SU-DHL-6 (cell line): Measurements from ENCODE around the gene KATNAL1.

Experiments used
- H2AFZ ChIP-seq: fragments of 200-600 bp; sonication (generic); 2 replicates; pipeline ENCODE4 v1.6.1; 2014; ENCODE audit warnings: low read depth, mild to moderate bottlenecking, moderate library complexity, mixed read lengths, antibody characterized with exemption, low read length; ENCODE audit not compliant: severe bottlenecking
- H3F3A ChIP-seq: fragments of 200-600 bp; shearing (Covaris generic); 2 replicates; pipeline ENCODE4 v1.6.0; 2016; ENCODE audit warnings: antibody characterized with exemption, mild to moderate bottlenecking; ENCODE audit not compliant: insufficient read depth
- H3K27ac ChIP-seq: fragments of 200-600 bp; sonication (generic); 2 replicates; pipeline ENCODE4 v1.5.1; 2016; ENCODE audit warnings: low read depth, mild to moderate bottlenecking, low read length, moderate library complexity, mixed read lengths
- H3K27me3 ChIP-seq: fragments of 200-600 bp; sonication (generic), shearing (Covaris generic); 2 replicates; pipeline ENCODE4 v1.6.0; 2014; ENCODE audit warnings: mild to moderate bottlenecking, low read length
- H3K36me3 ChIP-seq: fragments of 200-600 bp; sonication (generic); 2 replicates; pipeline ENCODE4 v1.6.1; 2014; ENCODE audit warnings: mild to moderate bottlenecking, low read length, mixed read lengths
- H3K4me2 ChIP-seq: fragments of 300-600, 200-600 bp; shearing (Covaris generic), sonication (generic); 2 replicates; pipeline ENCODE4 v1.6.0; 2014; ENCODE audit warnings: low read length, low read depth, mild to moderate bottlenecking; ENCODE audit not compliant: poor library complexity, severe bottlenecking
- H3K4me3 ChIP-seq: fragments of 200-600 bp; sonication (generic); 2 replicates; pipeline ENCODE4 v1.5.1; 2014; ENCODE audit warnings: antibody characterized with exemption, low read length, mild to moderate bottlenecking, mixed read lengths; ENCODE audit not compliant: insufficient read depth, poor library complexity, severe bottlenecking
- H3K79me2 ChIP-seq: fragments of 200-600 bp; sonication (generic); 2 replicates; pipeline ENCODE4 v1.6.1; 2014; ENCODE audit warnings: mild to moderate bottlenecking, low read length, moderate library complexity; ENCODE audit not compliant: insufficient read depth
- H3K9ac ChIP-seq: fragments of 200-600 bp; sonication (generic); 2 replicates; pipeline ENCODE4 v1.7.0; 2014; ENCODE audit warnings: mild to moderate bottlenecking, low read length
- H3K9me2 ChIP-seq: fragments of 200-600 bp; sonication (generic); replicated peaks from 2 replicates; pipeline ENCODE4 v1.6.1; 2014; ENCODE audit warnings: low read length; ENCODE audit not compliant: insufficient read depth
- H3K9me3 ChIP-seq: fragments of 200-600 bp; sonication (generic); 2 replicates; pipeline ENCODE4 v1.6.1; 2014; ENCODE audit warnings: low read length, mixed read lengths; ENCODE audit not compliant: insufficient read depth
- H4K20me1 ChIP-seq: fragments of 200-600 bp; sonication (generic); 2 replicates; pipeline ENCODE4 v1.6.1; 2014; ENCODE audit warnings: low read depth, mild to moderate bottlenecking, antibody characterized with exemption, low read length, moderate library complexity, mixed read lengths
- EZH2phosphoT487 ChIP-seq: fragments of 200-600 bp; sonication (generic), shearing (Covaris generic); conservative IDR thresholded peaks from 2 replicates; pipeline ENCODE4 v1.6.1; 2018; ENCODE audit warnings: mild to moderate bottlenecking, antibody characterized with exemption, low read length, moderate library complexity, mixed read lengths
- TF ChIP-seq, protein P1 (sequence below): fragments of 200-600 bp; sonication (generic); IDR thresholded peaks from one replicate; pipeline ENCODE4 v1.5.1; 2017; ENCODE audit warnings: antibody characterized with exemption, mild to moderate bottlenecking, low read length, moderate library complexity; ENCODE audit not compliant: insufficient read depth, poor library complexity, severe bottlenecking

Gene KATNAL1

GRCh38 chr13:30211745-30212144 lies 95.6 kb downstream of the KATNAL1 start:
- Histone ChIP-seq H2AFZ (no peak overlapping the region), H3K27me3 (no peaks in the 10 kb centered on the region)
- TF ChIP-seq, protein P1, sequence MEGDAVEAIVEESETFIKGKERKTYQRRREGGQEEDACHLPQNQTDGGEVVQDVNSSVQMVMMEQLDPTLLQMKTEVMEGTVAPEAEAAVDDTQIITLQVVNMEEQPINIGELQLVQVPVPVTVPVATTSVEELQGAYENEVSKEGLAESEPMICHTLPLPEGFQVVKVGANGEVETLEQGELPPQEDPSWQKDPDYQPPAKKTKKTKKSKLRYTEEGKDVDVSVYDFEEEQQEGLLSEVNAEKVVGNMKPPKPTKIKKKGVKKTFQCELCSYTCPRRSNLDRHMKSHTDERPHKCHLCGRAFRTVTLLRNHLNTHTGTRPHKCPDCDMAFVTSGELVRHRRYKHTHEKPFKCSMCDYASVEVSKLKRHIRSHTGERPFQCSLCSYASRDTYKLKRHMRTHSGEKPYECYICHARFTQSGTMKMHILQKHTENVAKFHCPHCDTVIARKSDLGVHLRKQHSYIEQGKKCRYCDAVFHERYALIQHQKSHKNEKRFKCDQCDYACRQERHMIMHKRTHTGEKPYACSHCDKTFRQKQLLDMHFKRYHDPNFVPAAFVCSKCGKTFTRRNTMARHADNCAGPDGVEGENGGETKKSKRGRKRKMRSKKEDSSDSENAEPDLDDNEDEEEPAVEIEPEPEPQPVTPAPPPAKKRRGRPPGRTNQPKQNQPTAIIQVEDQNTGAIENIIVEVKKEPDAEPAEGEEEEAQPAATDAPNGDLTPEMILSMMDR: no peak

GRCh38 chr13:30204564-30204963 lies 102.8 kb downstream of the KATNAL1 start:
- Histone ChIP-seq H3K4me3 (no peak overlapping the region), H3K9me2 (no peaks in the 10 kb centered on the region), H4K20me1 (no peaks in the 10 kb centered on the region), H2AFZ (no peak overlapping the region), H3K4me2 (no peak overlapping the region), H3K9me3 (no peaks in the 10 kb centered on the region), H3K36me3 (peaks cover 8% of the 10 kb centered on the region), H3K27ac (no peak overlapping the region), H3K9ac (no peak overlapping the region), H3K27me3 (no peaks in the 10 kb centered on the region), H3F3A (no peaks in the 10 kb centered on the region), H3K79me2 (no peaks in the 10 kb centered on the region)
- TF ChIP-seq, protein P1: no peak
- no peak for TF ChIP-seq EZH2phosphoT487

More at GRCh38 chr13:30211745-30212144, 95.6 kb downstream of the KATNAL1 start:
- Histone ChIP-seq H3F3A (no peaks in the 10 kb centered on the region), H3K9me3 (no peaks in the 10 kb centered on the region), H3K36me3 (peaks cover 16% of the 10 kb centered on the region), H3K9ac (no peak overlapping the region), H3K27ac (no peak overlapping the region), H4K20me1 (no peaks in the 10 kb centered on the region), H3K9me2 (no peaks in the 10 kb centered on the region), H3K4me2 (no peak overlapping the region), H3K79me2 (no peaks in the 10 kb centered on the region), H3K4me3 (no peak overlapping the region)

DNA sequence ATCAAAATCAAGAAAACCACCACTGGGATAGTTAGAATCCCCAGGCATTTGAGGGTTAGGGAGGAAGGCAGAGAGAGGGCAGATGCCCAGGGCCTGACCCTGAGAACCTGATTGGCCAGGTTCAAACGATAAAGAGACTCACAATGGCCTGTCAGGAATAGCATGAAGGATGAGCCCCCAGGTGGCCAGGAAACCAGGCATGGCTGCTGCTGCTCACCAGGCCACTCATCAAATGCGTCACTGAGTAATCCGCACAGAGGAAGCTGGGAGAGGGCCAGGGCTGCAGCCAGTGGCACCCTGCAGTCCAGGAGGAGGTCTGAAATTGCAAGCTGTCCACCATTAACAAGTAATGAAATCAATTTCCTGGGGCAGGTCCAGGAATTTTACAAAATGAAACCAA lies 111.3 kb downstream of the KATNAL1 start:
- TF ChIP-seq, protein P1: no peak
- no peak for TF ChIP-seq EZH2phosphoT487
- no peaks in the 10 kb centered on the region for H3K79me2 ChIP-seq
- H3K27me3 ChIP-seq: no peaks in the 10 kb centered on the region
- H3K9me3 ChIP-seq: no peaks in the 10 kb centered on the region
- H4K20me1 ChIP-seq: no peaks in the 10 kb centered on the region
- H3K4me3 ChIP-seq: no peak overlapping the region
- no peak overlapping the region for H3K4me2 ChIP-seq
- no peaks in the 10 kb centered on the region for H3F3A ChIP-seq
- H2AFZ ChIP-seq: no peak overlapping the region
- no peaks in the 10 kb centered on the region for H3K9me2 ChIP-seq
- H3K9ac ChIP-seq: no peak overlapping the region
- H3K36me3 ChIP-seq: no peaks in the 10 kb centered on the region; the same call in 1 of the 2 replicates
- no peak overlapping the region for H3K27ac ChIP-seq
